ENCODE results near the gene CIAO2B. TPM values are rescaled to one million over a fixed set of nuclear protein-coding genes. Genes with fewer than 3 reads are reported as not detected.
"Not testable (repeated sequence)": the region's sequence is repeated elsewhere in the genome, so short reads cannot be mapped to it uniquely, and the experiment has no call there.

The CIAO2B gene
- total RNA-seq, 1 experiment from 2014 or later: 135 TPM

DNA sequence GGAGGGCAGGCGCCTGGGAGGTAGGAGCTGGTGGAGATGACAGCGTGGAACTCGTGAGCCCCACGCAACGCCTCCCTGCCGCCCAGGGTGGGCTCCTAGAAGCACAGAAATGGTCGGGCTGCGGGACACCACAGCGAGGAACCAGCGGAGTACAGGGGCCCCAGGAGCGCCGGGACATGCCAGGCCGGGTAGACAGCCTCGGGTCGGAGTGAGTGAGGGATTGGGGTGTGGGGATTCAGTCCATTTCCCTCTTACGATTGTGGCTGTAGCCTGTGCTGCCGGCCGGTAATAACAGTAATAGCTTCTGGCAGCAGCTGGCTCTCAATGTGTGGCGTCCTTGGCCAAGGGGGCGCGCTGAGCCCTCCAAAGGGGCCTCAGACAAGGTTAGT lies 14.6 kb upstream of the CIAO2B start:
- Histone ChIP-seq H3K4me3 (no peak overlapping the region), H3K36me3 (no peaks in the 10 kb centered on the region), H3K4me1 (0 out of 2 replicates have a peak, but pooled peaks cover 3% of the 10 kb centered on the region), H3K27me3 (no peaks in the 10 kb centered on the region), H3K27ac (no peak overlapping the region), H3K9me3 (replicated peaks) (no peaks in the 10 kb centered on the region; the same call in 1 of the 2 replicates)
- no peak for DNase-seq

DNA sequence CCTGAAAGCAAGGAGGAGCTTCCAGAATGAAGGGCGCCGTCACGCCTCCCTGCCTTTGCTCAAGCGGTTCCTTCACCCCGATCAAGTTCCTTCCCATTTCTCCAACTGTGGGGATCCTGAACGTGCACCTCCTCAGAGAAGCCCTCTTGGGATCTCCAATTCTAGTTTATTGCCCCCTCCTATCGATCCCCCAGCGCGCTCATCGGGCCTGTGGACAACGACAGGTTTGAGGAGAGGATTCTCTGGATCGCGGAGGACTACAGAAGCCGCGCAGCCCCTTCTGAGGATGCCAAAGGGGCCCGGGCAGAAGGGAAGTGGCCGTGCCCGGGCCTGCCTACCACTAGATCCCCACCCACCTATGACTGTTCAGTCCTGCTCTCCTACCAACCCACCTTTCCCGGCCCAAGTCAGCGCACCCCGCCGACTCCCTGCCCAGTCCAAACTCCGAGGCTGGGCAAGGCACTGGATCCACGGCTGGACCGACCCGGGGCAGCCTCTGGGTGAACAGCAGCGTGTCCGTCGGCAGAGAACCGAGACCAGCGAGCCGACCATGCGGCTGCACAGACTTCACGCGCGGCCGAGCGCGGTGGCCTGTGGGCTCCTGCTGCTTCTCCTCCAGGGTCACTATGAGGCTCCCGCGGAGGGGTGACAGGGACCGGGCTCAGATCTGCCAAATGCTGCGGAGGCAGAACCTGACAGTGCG lies 14.1 kb upstream of the CIAO2B start:
- DNase-seq: no peak
- Histone ChIP-seq H3K9me3 (replicated peaks) (no peaks in the 10 kb centered on the region; the same call in 1 of the 2 replicates), H3K36me3 (no peaks in the 10 kb centered on the region), H3K4me1 (no peaks in the 10 kb centered on the region), H3K27me3 (no peaks in the 10 kb centered on the region), H3K27ac (no peak overlapping the region), H3K4me3 (no peak overlapping the region)

DNA sequence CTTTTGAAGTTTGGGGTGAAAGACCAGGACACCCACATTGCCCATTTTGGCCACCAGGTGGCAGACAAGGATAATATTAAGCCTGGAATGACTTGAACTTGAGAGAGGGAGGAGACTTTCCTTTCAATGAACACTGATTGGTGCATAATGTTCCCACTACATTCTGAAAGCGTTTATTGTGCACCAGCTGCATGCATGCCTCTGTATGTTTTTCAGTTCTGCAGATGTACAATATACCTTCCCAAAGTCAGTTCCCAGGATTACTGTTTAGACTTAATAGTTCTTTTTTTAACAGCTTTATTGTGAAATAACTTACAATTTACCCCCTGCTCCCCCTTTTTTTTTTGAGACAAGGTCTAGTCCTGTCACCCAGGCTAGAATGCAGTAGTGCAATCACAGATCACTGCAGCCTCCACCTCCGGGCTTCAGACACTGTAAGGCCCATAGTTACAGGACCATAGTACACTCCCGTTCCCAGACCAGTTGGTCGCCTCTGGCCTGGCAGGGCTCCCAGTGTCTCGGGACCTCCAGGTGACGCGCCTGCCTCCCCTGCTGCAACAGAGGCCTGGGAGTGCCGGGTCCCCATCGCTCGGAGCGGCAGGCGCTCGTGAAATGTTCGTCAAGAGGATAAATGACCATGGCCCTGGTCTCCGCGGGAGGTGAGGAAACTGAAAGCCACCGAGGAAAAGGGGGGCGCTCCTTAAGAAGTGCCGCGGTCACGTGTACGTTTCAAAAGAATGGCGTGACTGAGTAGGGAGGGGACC lies 13.3 kb upstream of the CIAO2B start:
- Histone ChIP-seq H3K9me3 (replicated peaks) (no peaks in the 10 kb centered on the region; the same call in 1 of the 2 replicates), H3K27ac (no peak overlapping the region), H3K27me3 (no peaks in the 10 kb centered on the region), H3K4me3 (no peak overlapping the region), H3K4me1 (no peaks in the 10 kb centered on the region), H3K36me3 (peaks cover 3% of the 10 kb centered on the region; the same call in 1 of the 2 replicates)
- peak; percentile 81 to 96 for DNase-seq

DNA sequence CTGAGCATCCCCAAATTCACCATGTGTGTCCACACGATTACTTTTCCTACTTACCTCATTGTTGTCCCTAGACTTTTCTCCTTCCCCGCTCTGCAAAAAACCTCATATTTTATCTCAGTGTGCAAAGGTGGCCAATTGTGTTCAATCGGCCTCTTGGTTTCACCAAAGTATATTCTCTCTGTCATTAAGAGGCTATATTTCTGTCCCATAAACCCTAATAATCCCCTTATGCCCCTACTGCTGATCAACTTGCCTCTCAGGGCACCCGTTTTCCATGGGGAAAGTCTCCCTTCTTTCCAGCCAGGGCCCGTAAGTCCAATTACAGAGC lies 12.7 kb upstream of the CIAO2B start:
- H3K27me3 ChIP-seq: no peaks in the 10 kb centered on the region
- H3K36me3 ChIP-seq: peaks cover 3% of the 10 kb centered on the region; the same call in 1 of the 2 replicates
- H3K4me3 ChIP-seq: no peak overlapping the region
- no peak overlapping the region for H3K27ac ChIP-seq
- no peaks in the 10 kb centered on the region for H3K4me1 ChIP-seq
- no peaks in the 10 kb centered on the region; the same call in 1 of the 2 replicates for H3K9me3 ChIP-seq (replicated peaks)
- DNase-seq: no peak

DNA sequence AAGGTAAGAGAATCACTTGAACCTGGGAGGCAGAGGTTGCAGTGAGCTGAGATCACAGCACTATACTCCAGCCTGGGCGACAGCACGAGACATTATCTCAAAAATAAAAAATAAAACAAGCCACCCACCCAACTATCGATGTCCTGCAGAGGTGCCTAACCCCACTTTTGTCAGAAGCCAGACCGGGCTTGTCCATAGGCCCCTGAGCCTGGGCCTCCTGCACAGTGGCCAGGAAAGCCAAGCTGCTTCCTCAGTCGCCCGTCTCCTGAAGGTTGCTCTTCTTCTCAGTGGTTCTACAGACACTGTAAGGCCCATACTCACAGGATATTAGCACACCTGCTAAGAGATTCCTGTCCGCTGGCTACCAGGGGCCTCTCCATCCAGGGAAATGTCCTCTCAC lies 12.3 kb upstream of the CIAO2B start:
- no peaks in the 10 kb centered on the region for H3K4me1 ChIP-seq
- no peak overlapping the region for H3K27ac ChIP-seq
- no peak for DNase-seq
- H3K36me3 ChIP-seq: peaks cover 3% of the 10 kb centered on the region; the same call in 1 of the 2 replicates
- no peaks in the 10 kb centered on the region for H3K27me3 ChIP-seq
- no peak overlapping the region for H3K4me3 ChIP-seq
- H3K9me3 ChIP-seq (replicated peaks): no peaks in the 10 kb centered on the region; the same call in 1 of the 2 replicates

DNA sequence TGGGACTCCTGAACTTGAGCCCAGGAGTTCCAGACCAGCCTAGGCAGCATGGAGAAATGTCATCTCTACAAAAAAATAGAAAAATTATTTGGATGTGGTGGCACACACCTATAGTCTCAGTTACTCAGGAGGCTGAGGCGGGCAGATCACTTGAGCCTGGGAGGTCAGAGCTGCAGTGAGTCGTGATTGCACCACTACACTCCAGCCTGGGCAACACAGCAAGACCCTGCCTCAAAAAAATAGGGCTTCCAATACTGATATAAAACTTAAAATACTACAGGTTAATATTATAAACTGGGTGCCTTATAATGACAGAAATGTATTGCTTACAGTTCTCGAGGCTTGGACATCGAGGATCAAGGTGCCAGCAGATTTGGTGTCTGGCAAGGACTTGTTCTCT lies 11.7 kb upstream of the CIAO2B start:
- H3K4me1 ChIP-seq: no peaks in the 10 kb centered on the region
- no peaks in the 10 kb centered on the region for H3K9me3 ChIP-seq (replicated peaks)
- H3K27me3 ChIP-seq: no peaks in the 10 kb centered on the region
- H3K4me3 ChIP-seq: no peak overlapping the region
- H3K27ac ChIP-seq: no peak overlapping the region
- no peak for DNase-seq
- H3K36me3 ChIP-seq: peaks cover 3% of the 10 kb centered on the region; the same call in 1 of the 2 replicates

DNA sequence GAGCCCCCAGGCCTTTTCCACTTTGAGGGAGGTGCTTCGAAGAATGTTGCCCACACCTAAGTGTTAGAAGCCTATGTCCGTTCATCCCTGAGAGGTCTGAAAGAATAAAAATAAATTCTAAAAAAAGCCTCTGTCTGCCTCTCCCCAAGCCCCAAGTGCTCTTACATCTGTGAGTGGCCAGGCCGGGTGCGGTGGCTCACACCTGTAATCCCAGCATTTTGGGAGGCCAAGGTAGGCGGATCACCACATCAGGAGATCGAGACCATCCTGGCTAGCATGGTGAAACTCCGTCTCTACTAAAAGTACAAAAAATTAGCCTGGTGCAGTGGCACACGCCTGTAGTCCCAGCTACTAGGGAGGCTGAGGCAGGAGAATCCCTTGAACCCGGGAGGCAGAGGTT lies 10.8 kb upstream of the CIAO2B start:
- H3K27me3 ChIP-seq; H3K27ac ChIP-seq; DNase-seq; H3K9me3 ChIP-seq (replicated peaks); H3K36me3 ChIP-seq; H3K4me3 ChIP-seq; H3K4me1 ChIP-seq: not testable (repeated sequence)

DNA sequence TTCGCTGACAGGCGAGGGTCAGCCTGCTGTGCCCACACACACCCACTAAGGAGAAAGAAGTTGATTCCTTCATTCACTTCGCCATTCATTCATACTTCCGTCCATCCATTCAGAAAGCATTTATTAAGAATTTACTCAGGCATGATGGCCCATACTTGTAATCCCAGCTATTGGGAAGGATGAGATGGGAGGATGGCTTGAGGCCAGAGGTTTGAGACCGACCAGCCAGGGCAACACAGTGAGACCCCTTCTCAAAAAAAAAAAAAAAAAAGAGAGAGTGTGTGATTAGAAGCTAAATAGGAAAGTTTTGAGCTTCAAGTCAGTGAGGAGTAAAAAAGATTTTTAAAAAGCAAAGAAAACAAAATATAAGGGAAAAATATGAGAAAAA lies 9.8 kb upstream of the CIAO2B start:
- no peak overlapping the region for H3K27ac ChIP-seq
- no peaks in the 10 kb centered on the region for H3K27me3 ChIP-seq
- no peaks in the 10 kb centered on the region for H3K9me3 ChIP-seq (replicated peaks)
- DNase-seq: no peak
- no peaks in the 10 kb centered on the region for H3K4me1 ChIP-seq
- H3K36me3 ChIP-seq: peaks cover 3% of the 10 kb centered on the region; the same call in 1 of the 2 replicates
- H3K4me3 ChIP-seq: no peak overlapping the region

DNA sequence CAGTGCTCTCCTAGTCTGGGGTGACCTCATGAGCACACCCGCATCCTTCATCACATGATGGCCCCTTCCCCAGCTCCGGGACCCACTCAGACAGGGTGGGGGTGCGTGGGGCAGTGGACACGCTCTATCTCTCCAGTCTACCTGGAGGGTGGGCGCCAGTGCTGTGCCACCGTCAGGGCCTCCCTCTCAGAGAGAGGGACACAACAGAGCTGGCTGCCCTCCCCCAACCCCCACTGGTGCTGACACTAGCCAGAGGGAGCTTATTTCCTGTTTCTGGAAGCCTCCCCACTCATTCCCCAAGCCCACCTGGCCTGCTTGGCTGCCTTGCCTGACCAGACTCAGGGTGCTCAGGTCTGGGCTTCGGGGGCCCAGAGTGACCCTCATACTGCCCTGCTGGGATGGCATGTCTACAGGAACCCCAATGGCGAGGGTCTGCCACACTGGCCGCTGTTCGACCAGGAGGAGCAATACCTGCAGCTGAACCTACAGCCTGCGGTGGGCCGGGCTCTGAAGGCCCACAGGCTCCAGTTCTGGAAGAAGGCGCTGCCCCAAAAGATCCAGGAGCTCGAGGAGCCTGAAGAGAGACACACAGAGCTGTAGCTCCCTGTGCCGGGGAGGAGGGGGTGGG lies 9.3 kb upstream of the CIAO2B start:
- H3K4me3 ChIP-seq: no peak overlapping the region
- no peaks in the 10 kb centered on the region for H3K27me3 ChIP-seq
- H3K36me3 ChIP-seq: peaks cover 6% of the 10 kb centered on the region; the same call in 1 of the 2 replicates
- no peaks in the 10 kb centered on the region for H3K4me1 ChIP-seq
- no peak overlapping the region for H3K27ac ChIP-seq
- no peaks in the 10 kb centered on the region for H3K9me3 ChIP-seq (replicated peaks)
- no peak for DNase-seq

DNA sequence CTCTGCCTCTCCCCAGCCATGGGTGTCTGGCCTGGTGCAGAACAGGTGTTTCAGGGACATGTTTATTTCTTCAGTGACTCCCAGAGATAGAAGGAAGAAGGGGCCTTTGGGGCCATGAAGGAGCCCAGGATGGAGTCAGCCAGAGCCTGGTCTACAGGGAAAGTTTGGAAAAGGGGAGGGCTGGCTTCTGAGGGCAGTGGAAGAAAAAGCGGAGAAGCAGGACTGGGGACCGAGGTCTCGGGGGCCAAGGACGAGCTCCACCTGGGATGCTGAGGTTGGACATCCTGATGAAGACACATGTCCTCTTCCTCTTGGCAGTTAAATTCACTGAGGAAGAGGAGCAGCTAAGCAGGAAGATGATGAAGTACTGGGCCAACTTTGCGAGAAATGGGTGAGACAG lies 8.8 kb upstream of the CIAO2B start:
- H3K4me1 ChIP-seq: no peaks in the 10 kb centered on the region
- no peak overlapping the region for H3K27ac ChIP-seq
- no peaks in the 10 kb centered on the region for H3K9me3 ChIP-seq (replicated peaks)
- no peak overlapping the region for H3K4me3 ChIP-seq
- peaks cover 6% of the 10 kb centered on the region; the same call in 1 of the 2 replicates for H3K36me3 ChIP-seq
- H3K27me3 ChIP-seq: no peaks in the 10 kb centered on the region
- no peak for DNase-seq

DNA sequence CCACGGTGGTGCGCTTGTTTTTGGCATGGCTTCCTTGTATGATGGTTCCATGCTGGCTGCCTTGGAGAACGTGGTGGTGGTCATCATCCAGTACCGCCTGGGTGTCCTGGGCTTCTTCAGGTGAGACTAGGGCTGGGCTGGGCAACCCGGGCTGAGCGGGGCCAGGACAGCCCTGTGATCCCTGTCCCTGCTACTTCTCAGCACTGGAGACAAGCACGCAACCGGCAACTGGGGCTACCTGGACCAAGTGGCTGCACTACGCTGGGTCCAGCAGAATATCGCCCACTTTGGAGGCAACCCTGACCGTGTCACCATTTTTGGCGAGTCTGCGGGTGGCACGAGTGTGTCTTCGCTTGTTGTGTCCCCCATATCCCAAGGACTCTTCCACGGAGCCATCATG lies 6.0 kb upstream of the CIAO2B start:
- H3K36me3 ChIP-seq: peaks cover 6% of the 10 kb centered on the region; the same call in 1 of the 2 replicates
- H3K27me3 ChIP-seq: no peaks in the 10 kb centered on the region
- no peak overlapping the region for H3K4me3 ChIP-seq
- no peaks in the 10 kb centered on the region for H3K9me3 ChIP-seq (replicated peaks)
- no peak for DNase-seq
- H3K27ac ChIP-seq: no peak overlapping the region
- no peaks in the 10 kb centered on the region for H3K4me1 ChIP-seq

DNA sequence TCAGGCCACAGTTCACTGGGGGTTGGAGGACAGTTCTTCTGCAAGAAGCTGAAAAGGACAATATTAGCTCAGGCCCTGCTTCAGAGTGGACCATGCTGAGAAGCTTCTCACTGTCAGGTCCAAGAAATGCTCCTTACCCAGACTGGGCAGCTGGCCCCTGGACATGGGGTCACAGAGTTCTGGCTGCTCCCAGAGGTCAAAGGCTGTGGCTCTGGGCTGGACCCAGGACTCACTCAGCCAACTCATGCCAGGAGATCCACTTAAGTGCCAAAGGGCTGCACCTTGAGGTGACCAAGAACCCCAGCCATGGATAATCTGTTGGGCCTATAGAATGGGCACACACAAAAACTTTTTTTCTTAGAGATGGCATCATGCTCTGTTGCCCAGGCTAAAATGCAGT lies 5.2 kb upstream of the CIAO2B start:
- Histone ChIP-seq H3K4me1 (no peaks in the 10 kb centered on the region), H3K4me3 (no peak overlapping the region), H3K36me3 (peaks cover 6% of the 10 kb centered on the region; the same call in 1 of the 2 replicates), H3K27me3 (no peaks in the 10 kb centered on the region), H3K9me3 (replicated peaks) (no peaks in the 10 kb centered on the region), H3K27ac (no peak overlapping the region)
- DNase-seq: no peak

DNA sequence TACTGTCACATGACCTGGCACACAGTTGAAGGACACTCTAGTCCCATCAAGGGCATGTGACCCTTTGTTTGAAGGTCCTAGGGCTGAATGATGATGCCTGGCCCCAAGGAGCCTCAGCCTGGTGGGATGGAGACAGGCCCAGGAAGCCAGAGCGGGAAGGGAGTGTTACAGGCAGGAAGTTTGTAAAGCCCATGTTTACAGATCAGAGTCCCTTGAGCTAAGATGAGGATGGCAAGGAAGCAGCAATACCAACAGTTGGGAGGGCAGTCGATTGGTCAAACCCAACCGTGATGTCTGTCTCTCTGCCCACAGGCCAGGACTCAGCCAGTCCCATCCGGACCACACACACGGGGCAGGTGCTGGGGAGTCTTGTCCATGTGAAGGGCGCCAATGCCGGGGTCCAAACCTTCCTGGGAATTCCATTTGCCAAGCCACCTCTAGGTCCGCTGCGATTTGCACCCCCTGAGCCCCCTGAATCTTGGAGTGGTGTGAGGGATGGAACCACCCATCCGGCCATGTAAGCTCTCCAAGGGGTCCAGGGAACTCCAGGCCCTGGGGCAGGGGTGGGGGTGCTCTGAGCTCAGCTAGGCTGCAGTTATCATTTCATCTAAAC lies 3.6 kb upstream of the CIAO2B start:
- no peak overlapping the region for H3K27ac ChIP-seq
- H3K4me3 ChIP-seq: no peak overlapping the region
- H3K9me3 ChIP-seq (replicated peaks): no peaks in the 10 kb centered on the region
- H3K36me3 ChIP-seq: peaks cover 4% of the 10 kb centered on the region; the same call in 1 of the 2 replicates
- no peaks in the 10 kb centered on the region for H3K27me3 ChIP-seq
- DNase-seq: no peak
- peaks cover 5% of the 10 kb centered on the region for H3K4me1 ChIP-seq

DNA sequence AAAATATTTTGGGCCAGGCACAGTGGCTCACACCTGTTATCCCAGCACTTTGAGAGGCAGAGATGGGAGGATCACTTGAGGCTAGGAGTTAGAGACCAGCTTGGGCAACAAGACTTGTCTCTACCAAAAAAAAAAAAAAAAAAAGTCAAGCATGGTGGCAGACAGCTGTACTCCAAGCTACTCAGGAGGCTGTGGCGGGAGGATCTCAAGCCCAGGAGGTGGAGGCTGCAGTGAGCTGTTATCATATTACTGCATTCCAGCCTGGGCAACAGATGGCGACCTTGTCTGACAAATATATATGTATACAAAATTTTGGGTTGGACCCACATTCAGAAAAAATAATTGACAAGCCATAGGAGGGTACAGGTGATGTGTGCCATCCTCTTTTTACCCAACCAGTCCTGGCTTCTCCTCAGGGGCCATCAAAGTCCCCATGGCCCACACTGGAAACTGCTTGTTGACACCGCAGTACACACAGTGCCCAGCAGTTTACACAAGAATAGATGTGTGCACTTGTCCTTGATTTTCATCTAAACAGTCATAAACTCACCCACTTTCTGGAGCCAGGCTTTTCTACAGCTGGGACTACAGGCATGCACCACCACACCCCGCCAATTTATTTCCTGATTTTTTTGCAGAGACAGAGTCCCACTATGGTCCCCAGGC lies 2.8 kb upstream of the CIAO2B start:
- peaks cover 5% of the 10 kb centered on the region for H3K4me1 ChIP-seq
- H3K27me3 ChIP-seq: no peaks in the 10 kb centered on the region
- no peaks in the 10 kb centered on the region for H3K9me3 ChIP-seq (replicated peaks)
- no peak for DNase-seq
- no peak overlapping the region for H3K27ac ChIP-seq
- H3K36me3 ChIP-seq: 0 out of 2 replicates have a peak, but pooled peaks cover 3% of the 10 kb centered on the region
- no peak overlapping the region for H3K4me3 ChIP-seq
